GM19239 (cell line): ENCODE measurements around the gene GFER.
"Not testable (repeated sequence)": the region's sequence is repeated elsewhere in the genome, so short reads cannot be mapped to it uniquely, and the experiment has no call there.

ENCODE experiments used
- DNase-seq: peaks from one replicate; pipeline ENCODE4 v3.0.0; 2011; ENCODE audit warnings: low spot score; ENCODE audit not compliant: insufficient read length
- FAIRE-seq: peaks from 2 replicates; lab custom pipeline; 2011; peaks lifted over from hg19 to GRCh38; lab: Jason Lieb, UNC

The GFER gene

DNA sequence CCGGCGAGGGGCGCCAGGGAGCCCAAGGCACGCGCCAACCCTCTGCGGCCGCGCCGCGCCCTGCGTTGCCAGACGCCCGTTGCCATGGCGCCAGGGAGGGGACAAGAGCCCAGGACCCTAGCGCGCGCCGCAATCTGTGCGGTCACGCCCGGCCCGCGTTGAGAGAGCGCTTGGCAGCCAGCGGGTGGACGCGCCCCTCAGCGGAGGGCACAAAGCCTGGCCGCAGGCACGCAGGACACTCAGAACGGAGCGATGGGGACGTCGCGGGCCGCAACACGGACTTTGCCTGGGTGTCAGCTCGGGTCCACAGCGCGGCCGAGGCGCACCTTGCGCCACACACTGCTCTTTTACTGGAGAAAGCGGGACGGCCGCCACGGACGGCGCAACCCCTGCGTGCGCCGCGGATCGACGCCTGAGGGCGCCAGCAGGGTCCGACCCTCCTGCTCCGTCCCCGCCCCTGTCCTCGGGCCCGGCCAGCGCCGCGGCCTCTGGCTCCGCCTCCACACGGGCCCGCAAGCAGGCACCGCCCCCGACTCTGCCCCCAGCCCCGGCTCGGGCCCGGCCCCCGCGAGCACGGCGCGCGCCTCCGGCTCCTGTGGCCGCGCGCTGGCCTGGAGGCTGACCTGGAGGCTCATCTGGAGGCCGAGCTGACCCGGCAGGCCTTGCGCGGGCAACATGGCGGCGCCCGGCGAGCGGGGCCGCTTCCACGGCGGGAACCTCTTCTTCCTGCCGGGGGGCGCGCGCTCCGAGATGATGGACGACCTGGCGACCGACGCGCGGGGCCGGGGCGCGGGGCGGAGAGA, at the start of gene GFER:
Gene GFER, plus strand, starts transcription at position 650 of the 803 bp plus-strand sequence. Its CDS starts 26 bp downstream, at position 676.
- peak; percentile 90 for FAIRE-seq
- peak; percentile 97 for DNase-seq

DNA sequence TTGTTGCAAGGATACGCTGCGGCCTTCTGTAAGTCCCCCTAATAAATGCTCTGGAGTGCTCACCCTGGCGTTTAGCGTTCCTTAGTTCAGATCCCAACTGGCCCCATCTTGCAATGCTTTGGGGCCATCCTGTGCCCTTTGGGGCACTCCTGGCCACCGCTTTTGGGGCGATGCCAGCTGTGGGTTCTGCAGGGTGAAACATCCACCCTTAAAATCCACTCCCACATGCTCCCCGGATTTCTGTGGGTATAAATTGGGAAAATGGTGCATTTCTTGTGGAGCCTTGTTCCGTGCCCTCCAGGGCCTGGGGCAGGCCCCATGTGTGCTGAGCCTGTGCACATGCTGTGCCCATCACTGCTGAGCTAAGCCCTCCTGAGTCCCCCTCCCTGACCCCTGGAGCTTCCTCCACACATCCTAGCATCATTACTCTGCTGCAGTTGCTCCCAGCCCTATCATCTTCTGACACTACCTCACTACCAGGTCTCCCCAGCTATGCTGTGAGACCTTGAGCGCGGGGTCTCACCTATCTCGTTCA, 47.0 kb upstream of the GFER start:
- DNase-seq, result no peak
- no peak for FAIRE-seq

DNA sequence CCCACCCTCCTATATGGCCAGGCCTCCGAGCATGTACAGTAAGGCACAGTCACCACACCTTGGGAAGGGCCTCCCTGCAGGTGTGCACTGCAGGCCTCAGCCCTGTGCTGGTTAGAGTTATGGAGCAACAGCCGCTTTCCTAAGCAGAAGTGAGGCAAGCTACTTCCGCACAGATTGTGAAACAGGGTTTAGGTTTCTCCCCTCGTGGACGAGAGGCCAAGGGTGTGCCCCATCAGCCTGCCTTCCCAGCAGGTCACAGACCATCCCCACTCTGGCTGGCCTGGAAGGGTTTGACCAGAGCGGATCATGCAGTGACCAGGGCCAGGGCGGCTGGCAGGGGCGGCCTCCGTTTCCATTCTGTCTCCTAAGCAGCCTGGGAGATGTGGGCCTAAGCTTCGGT, 45.7 kb upstream of the GFER start:
- FAIRE-seq, result no peak
- DNase-seq, result no peak

DNA sequence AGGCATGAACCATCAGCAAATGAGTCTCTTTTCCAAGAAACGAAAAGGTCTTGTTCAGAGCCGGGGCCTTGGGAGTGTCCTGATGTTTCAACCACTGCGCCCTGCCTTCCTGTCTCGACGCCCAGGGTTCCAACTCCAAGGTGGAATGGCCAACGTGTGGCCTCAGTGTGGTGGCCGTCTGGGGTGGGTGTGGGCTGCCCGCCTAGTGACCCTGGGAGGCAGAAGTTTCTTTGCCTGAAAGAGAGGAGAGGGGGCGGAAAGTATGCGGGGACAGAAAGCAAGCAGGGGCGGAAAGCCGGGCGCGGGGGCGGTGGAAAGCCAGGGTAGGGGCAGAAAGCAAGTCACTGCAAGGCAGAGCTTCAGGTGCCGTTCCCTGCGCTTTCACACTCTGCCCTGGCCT, 45.1 kb upstream of the GFER start:
- DNase-seq, result no peak

DNA sequence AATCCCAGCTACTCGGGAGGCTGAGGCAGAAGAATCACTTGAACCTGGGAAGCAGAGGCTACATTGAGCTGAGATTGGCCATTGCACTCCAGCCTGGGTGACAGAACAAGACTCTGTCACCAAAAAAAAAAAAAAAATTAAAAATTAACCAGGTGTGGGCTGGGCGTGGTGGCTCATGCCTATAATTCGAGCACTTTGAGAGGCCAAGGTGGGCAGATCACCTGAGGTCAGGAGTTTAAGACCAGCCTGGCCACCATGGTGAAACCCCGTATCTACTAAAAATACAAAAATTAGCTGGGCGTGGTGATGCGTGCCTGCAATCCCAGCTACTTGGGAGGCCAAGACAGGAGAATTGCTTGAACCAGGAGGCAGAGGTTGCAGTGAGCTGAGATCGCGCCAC, 44.2 kb upstream of the GFER start:
- FAIRE-seq, DNase-seq: not testable (repeated sequence)

More for the DNA sequence above, 45.1 kb upstream of the GFER start:
- FAIRE-seq, result no peak

DNA sequence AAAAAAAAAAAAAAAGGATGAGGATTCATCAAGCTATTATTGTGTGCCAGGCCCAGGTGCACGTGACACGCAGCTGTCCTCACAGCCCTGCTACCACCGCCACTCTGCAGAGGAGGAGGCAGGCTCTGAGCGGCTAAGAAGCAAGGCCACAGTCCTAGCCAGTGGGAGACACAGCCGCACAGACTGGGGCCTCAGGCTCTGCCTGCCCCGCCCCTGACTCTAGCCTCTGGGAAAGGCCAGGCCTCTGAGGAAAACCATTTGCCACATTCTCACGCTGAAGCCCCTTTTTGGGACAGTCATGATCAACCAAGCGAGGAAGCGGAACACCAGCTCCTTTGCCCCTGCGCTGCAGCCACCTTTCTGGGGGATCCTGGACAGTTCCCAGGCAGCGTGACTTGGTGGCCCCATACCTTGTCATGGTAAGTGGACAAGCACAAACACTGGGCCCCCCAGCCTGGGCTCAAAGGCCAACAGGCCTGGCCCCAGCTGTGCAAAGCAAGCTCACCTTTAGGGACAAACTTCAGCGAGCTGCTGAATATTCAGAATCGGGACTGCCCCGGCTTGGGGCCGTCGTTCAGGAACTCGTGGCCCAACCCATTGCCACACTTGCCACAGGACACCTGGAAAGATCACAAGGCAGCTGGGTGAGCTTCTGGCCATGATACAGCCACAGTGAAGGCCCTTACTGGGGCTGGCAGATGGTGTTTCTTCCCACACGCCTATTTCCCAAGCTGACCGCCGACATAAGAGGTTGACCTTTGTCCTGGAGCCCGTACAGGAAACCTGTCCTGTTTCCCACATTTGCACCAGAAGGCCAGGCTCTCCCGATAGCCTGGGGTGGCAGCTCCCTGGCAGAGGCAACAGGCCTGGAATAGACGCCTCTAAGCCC, 43.5 kb upstream of the GFER start:
- FAIRE-seq (no peak), DNase-seq (no peak)

DNA sequence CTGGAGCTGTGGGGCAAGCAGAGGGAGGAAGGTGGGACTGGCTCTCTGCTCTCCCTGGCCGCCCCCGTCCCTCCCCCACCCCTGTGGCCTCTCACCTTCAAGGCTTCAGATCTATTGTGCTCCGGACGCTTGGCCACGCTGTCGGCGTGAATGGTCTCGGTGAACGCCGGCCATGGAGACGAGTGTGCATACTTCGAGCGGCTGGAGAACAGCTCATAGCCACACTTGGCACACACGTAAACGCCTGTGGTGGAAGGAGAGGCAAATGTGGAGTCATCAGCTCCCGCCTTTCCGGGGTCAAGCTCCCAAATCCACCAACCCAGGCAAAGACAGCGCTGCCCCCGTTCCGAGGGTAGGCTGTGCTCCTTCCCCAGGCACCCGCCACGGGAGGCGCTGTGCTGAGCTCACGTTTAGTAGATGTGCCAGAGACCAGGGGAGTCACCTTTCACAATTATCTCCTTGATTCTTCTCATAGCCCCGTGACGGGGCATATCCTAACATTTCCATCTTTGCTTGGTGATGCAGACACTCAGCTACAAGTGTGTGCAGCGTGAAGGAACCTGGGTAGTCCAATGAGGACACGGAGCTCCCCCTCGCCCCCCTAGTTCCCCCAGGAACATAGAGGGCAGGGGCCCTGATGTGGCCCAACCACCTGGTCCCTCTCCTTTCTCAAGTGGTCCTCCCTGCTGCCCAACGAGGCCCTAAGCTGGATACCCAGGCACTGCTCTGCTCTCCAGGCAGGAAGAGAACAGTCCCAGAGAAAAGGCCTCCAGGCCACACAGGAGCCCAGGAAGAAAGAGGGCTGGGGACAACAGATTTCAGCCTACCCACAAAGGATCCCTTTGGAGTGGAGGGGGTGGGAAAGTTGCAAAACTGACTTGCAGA, 42.6 kb upstream of the GFER start:
- FAIRE-seq (no peak), DNase-seq (no peak)

DNA sequence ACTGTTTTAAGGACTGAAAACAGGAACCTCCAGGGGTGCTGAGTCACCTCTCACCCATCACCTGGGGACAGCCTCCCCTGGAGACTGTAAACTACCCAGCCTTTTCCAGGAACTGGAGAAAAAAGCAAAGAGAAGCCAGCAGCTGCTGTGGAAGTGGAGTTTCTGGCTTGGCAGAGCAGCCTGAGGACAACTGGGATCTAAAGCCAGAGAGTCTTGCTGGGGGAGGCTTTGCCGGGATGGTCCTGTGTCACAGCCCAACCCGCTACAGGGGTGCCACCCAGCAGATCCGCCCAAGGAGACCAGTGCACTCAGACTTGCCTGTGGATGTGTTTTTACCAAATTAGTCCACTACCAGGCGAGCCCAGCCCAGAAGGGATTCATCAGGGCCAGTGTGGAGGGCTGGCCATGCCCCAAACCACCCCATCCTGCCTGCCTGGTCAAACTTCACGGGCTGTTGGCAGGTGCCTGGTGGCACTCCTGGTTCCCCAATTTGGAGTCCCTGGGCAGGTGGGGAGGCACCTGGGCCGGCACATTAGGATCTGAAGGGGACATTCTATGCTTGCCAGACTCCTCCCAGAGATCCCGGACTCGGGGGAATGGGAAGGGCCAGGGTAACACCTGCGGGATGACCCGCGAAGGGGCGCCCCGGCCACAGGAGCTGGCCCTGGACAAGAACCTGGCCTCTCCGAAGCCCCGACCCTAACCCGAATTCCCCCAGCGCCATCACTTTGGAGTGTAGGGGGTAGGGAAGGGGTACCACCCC, 41.8 kb upstream of the GFER start:
- DNase-seq, result no peak
- FAIRE-seq, result no peak

GRCh38 chr16:1942810-1943726, 40.9 kb upstream of the GFER start, which contains the start of gene MSRB1:
MSRB1 (minus strand) TSS chr16:1943199; CDS start chr16:1943156, 43 bp downstream.
- FAIRE-seq (peak; percentile 98), DNase-seq (peak; percentile 99)

GRCh38 chr16:1944612-1945199, 39.3 kb upstream of the GFER start:
- FAIRE-seq, result no peak
- no peak for DNase-seq

DNA sequence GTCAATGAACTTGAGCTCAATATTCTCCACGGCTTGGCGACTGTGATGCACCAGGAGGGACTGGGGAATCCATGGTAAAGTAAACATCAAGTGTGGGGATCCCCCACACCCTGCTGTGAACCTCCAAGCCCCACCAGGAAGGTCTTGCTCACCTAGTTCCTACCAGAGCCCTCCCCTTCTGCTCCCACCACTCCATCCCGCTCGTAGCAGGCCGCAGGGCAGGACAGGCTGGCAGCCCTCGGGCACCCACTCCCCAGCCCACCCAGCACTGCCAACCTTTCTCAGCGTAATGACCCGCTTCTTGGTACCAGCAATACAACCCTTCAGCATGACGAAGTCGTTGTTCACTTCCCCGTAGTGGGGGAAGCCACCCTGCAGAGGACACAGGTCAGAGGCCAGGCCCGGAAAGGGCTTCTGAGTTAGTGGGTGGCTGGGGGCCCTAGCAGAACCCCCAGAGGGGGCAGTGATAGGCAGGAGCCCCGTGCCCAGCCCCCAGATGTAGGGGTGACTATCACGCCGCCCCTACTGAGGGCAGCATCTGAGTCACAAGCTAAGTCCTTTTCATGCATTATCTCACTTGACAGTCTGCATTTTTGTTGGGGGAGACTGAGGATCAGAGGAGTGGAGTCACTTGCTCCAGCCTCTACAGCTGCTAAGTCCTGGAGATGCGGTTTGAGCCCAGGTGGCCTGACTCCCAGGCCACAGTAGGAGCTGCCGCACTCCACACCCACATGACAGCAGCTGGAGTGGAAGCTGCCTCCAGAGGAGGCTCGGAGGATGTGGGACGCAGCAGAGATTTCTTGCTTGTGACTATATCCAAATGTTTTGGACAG, 38.2 kb upstream of the GFER start:
- FAIRE-seq (no peak), DNase-seq (no peak)

GRCh38 chr16:1946495-1947368, 37.3 kb upstream of the GFER start:
- no peak for DNase-seq
- FAIRE-seq, result no peak

DNA sequence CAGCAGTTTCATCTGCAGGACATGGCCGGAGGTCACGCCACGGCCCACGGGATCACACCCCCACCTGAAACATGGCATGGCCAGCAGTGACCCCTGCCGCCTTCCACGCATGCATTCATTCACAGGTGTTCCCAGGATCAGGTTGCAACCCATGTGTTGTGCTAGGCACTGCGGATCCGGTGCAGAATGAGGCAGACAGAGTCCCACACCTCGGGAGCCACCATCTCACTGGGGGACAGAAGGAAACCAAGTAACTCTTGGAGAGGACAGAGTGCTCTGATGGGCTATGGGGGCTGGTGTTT, 36.7 kb upstream of the GFER start:
- DNase-seq (no peak), FAIRE-seq (no peak)

DNA sequence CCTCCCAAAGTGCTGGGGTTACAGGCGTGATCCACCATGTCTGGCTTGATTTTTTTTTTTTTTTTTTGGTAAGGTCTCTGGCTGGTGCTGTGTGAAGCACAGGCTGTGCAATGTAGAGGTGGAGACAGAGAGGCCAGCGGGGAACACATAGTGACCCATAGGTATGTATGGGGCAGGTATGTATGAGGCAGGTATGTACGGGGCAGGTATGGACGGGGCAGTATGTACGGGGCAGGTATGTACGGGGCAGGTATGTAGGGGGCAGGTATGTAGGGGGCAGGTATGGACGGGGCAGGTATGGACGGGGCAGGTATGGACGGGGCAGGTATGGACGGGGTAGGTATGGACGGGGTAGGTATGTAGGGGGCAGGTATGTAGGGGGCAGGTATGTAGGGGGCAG, 34.5 kb upstream of the GFER start:
- DNase-seq, result no peak
- no peak for FAIRE-seq

DNA sequence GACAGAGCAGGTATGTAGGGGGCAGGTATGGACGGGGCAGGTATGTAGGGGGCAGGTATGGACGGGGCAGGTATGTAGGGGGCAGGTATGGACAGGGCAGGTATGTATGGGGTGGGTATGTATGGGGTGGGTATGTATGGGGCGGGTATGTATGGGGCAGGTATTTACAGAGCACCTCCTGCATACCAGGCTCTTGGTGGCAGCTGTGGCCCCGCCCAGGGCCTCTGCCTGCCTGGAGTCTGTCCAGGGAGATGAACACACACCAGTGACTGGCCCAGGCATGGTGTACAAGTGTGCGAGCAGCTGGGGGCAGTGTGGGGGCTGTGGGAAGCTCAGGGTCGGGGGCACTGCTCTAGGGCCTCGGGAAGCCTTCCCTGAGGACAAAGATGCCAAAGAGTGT, 33.9 kb upstream of the GFER start:
- FAIRE-seq (no peak), DNase-seq (no peak)

- FAIRE-seq (no peak), DNase-seq (no peak)
These were observed 33.4 kb upstream of the GFER start for GRCh38 chr16:1950559-1950958.
